ENCODE results near the gene RASSF4. TPM values are rescaled to one million over a fixed set of nuclear protein-coding genes. Genes with fewer than 3 reads are reported as not detected.

RASSF4 gene
- total and polyA plus RNA-seq, 3 experiments from 2014 or later, result 0.85 to 2.8 (median 2.8) TPM

GRCh38 chr10:44916429-44916828, 43.2 kb upstream of the RASSF4 start:
- Histone ChIP-seq H3K27me3 (ENCODE audit: insufficient read depth, low read length, poor library complexity, severe bottlenecking) (no peaks in the 10 kb centered on the region), H3K27ac (ENCODE audit: low read depth, low read length) (no peak overlapping the region), H3K4me3 (ENCODE audit: low read length) (no peak overlapping the region), H3K36me3 (ENCODE audit: insufficient read depth, low read length) (no peaks in the 10 kb centered on the region), H3K9me3 (ENCODE audit: low read length) (no peaks in the 10 kb centered on the region), H3K4me1 (ENCODE audit: insufficient read depth, low read length) (peaks cover 17% of the 10 kb centered on the region)
- H3K27ac Mint-ChIP-seq, result no peak overlapping the region
- H3K27me3 Mint-ChIP-seq, result peaks cover 8 to 12% of the 10 kb centered on the region in 2 donors
- H3K36me3 Mint-ChIP-seq, result no peaks in the 10 kb centered on the region
- H3K4me1 Mint-ChIP-seq, result peaks cover 11 to 16% (median 14%) of the 10 kb centered on the region in 3 donors
- POLR2A ChIA-PET, result no interaction called here
- H3K9me3 Mint-ChIP-seq, result no peaks in the 10 kb centered on the region
- DNase-seq, result no peak
- no peak overlapping the region for H3K4me3 Mint-ChIP-seq
- CTCF ChIA-PET, result no interaction called here

DNA sequence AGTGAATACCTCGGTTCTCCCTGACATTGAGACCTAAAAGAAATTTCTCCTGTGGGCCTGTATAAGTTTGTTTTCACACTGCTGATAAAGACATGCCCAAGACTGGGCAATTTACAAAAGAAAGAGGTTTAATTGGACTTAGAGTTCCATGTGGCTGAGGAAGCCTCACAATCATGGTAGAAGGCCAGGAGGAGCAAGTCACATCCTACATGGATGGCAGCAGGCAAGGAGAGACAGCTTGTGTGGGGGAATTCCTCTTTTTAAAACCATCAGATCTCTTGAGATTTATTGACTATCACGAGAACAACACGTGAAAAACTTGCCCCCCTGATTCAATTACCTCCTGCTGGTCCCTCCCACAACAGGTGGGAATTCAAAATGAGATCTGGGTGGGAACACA, 41.8 kb upstream of the RASSF4 start:
- POLR2A ChIA-PET, result no interaction called here
- H3K36me3 Mint-ChIP-seq, result no peaks in the 10 kb centered on the region
- CTCF ChIA-PET, result no interaction called here

GRCh38 chr10:44920252-44920651, 39.4 kb upstream of the RASSF4 start:
- no peaks in the 10 kb centered on the region for H3K9me3 Mint-ChIP-seq
- CTCF ChIA-PET, result interaction anchor here (2.4 kb wide), 1 partner anchor 12 kb away, joined by 7 read pairs; no protein-coding TSS in a partner anchor
- no peaks in the 10 kb centered on the region for H3K4me1 Mint-ChIP-seq
- no peak for DNase-seq
- H3K27me3 Mint-ChIP-seq, result peaks cover 8 to 12% of the 10 kb centered on the region in 2 donors
- Histone ChIP-seq H3K4me1 (ENCODE audit: insufficient read depth, low read length) (no peaks in the 10 kb centered on the region), H3K27me3 (ENCODE audit: insufficient read depth, low read length, poor library complexity, severe bottlenecking) (no peaks in the 10 kb centered on the region), H3K27ac (ENCODE audit: low read depth, low read length) (no peak overlapping the region), H3K9me3 (ENCODE audit: low read length) (no peaks in the 10 kb centered on the region), H3K4me3 (ENCODE audit: low read length) (no peak overlapping the region), H3K36me3 (ENCODE audit: insufficient read depth, low read length) (no peaks in the 10 kb centered on the region)
- no peaks in the 10 kb centered on the region for H3K36me3 Mint-ChIP-seq
- POLR2A ChIA-PET, result no interaction called here
- no peak overlapping the region for H3K27ac Mint-ChIP-seq
- no peak overlapping the region for H3K4me3 Mint-ChIP-seq

More for the DNA sequence above, 41.8 kb upstream of the RASSF4 start:
- H3K4me1 ChIP-seq (ENCODE audit: insufficient read depth, low read length), result peaks cover 15% of the 10 kb centered on the region
- no peak overlapping the region for H3K27ac ChIP-seq (ENCODE audit: low read depth, low read length)
- H3K4me1 Mint-ChIP-seq, result peaks cover 11 to 16% (median 13%) of the 10 kb centered on the region in 3 donors
- no peaks in the 10 kb centered on the region for H3K9me3 Mint-ChIP-seq
- no peak overlapping the region for H3K4me3 ChIP-seq (ENCODE audit: low read length)
- no peak overlapping the region for H3K27ac Mint-ChIP-seq
- no peaks in the 10 kb centered on the region for H3K9me3 ChIP-seq (ENCODE audit: low read length)
- H3K27me3 Mint-ChIP-seq, result peaks cover 8 to 12% of the 10 kb centered on the region in 2 donors
- no peaks in the 10 kb centered on the region for H3K27me3 ChIP-seq (ENCODE audit: insufficient read depth, low read length, poor library complexity, severe bottlenecking)
- DNase-seq, result no peak
- H3K36me3 ChIP-seq (ENCODE audit: insufficient read depth, low read length), result no peaks in the 10 kb centered on the region
- H3K4me3 Mint-ChIP-seq, result no peak overlapping the region

GRCh38 chr10:44921061-44921460, 38.5 kb upstream of the RASSF4 start:
- H3K36me3 ChIP-seq (ENCODE audit: insufficient read depth, low read length), result no peaks in the 10 kb centered on the region
- Mint-ChIP-seq H3K9me3 (no peaks in the 10 kb centered on the region), H3K4me3 (no peak overlapping the region), H3K4me1 (no peaks in the 10 kb centered on the region), H3K27ac (no peak overlapping the region), H3K27me3 (peaks cover 8 to 12% of the 10 kb centered on the region in 2 donors), H3K36me3 (no peaks in the 10 kb centered on the region)
- H3K4me1 ChIP-seq (ENCODE audit: insufficient read depth, low read length), result no peaks in the 10 kb centered on the region
- no peaks in the 10 kb centered on the region for H3K9me3 ChIP-seq (ENCODE audit: low read length)
- ChIA-PET CTCF (interaction anchor here (2.4 kb wide), 1 partner anchor 12 kb away, joined by 7 read pairs; no protein-coding TSS in a partner anchor), POLR2A (no interaction called here)
- no peaks in the 10 kb centered on the region for H3K27me3 ChIP-seq (ENCODE audit: insufficient read depth, low read length, poor library complexity, severe bottlenecking)
- no peak overlapping the region for H3K27ac ChIP-seq (ENCODE audit: low read depth, low read length)
- no peak overlapping the region for H3K4me3 ChIP-seq (ENCODE audit: low read length)
- no peak for DNase-seq

- CTCF ChIA-PET, result interaction anchor here (2.4 kb wide), 1 partner anchor 11 kb away, joined by 7 read pairs; no protein-coding TSS in a partner anchor
- no peaks in the 10 kb centered on the region for H3K9me3 Mint-ChIP-seq
- POLR2A ChIA-PET, result no interaction called here
- no peaks in the 10 kb centered on the region for H3K4me1 ChIP-seq (ENCODE audit: insufficient read depth, low read length)
- no peaks in the 10 kb centered on the region for H3K9me3 ChIP-seq (ENCODE audit: low read length)
- DNase-seq, result no peak
- no peaks in the 10 kb centered on the region for H3K36me3 ChIP-seq (ENCODE audit: insufficient read depth, low read length)
- no peak overlapping the region for H3K4me3 ChIP-seq (ENCODE audit: low read length)
- H3K4me3 Mint-ChIP-seq, result no peak overlapping the region
- peaks cover 6 to 10% of the 10 kb centered on the region in 2 donors for H3K27me3 Mint-ChIP-seq
- H3K27me3 ChIP-seq (ENCODE audit: insufficient read depth, low read length, poor library complexity, severe bottlenecking), result no peaks in the 10 kb centered on the region
- no peak overlapping the region for H3K27ac Mint-ChIP-seq
- H3K27ac ChIP-seq (ENCODE audit: low read depth, low read length), result no peak overlapping the region
- no peaks in the 10 kb centered on the region for H3K4me1 Mint-ChIP-seq
- no peaks in the 10 kb centered on the region for H3K36me3 Mint-ChIP-seq
These were observed 38.1 kb upstream of the RASSF4 start for GRCh38 chr10:44921506-44921905.

DNA sequence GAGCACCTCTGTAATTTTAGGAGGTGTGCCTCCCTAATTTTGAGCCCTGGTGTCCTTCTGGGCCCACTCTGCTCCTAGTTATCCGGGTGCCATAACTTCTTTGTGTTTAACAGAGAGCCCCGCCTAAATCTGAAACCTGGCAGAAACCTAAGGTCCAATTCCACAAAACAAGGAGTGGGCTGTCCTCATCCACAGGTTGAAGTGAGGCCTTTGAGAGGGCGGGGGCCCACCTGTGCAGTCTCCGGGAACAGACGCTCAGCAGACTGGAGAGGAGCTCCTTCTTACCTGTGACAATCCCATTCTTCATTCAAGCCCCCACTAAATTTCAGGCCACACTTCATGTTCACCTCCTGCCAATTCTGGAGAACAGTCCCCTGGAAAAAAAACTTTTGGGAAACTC, 37.6 kb upstream of the RASSF4 start:
- peaks cover 2 to 9% of the 10 kb centered on the region in 2 donors for H3K27me3 Mint-ChIP-seq
- ChIA-PET POLR2A (no interaction called here), CTCF (interaction anchor here (2.4 kb wide), 1 partner anchor 11 kb away, joined by 7 read pairs; no protein-coding TSS in a partner anchor)
- no peaks in the 10 kb centered on the region for H3K4me1 Mint-ChIP-seq
- no peaks in the 10 kb centered on the region for H3K36me3 Mint-ChIP-seq
- no peak for DNase-seq
- H3K27ac Mint-ChIP-seq, result no peak overlapping the region
- H3K9me3 Mint-ChIP-seq, result no peaks in the 10 kb centered on the region
- H3K4me1 ChIP-seq (ENCODE audit: insufficient read depth, low read length), result no peaks in the 10 kb centered on the region
- H3K36me3 ChIP-seq (ENCODE audit: insufficient read depth, low read length), result no peaks in the 10 kb centered on the region
- no peak overlapping the region for H3K4me3 Mint-ChIP-seq
- H3K9me3 ChIP-seq (ENCODE audit: low read length), result no peaks in the 10 kb centered on the region
- no peak overlapping the region for H3K27ac ChIP-seq (ENCODE audit: low read depth, low read length)
- H3K4me3 ChIP-seq (ENCODE audit: low read length), result no peak overlapping the region
- H3K27me3 ChIP-seq (ENCODE audit: insufficient read depth, low read length, poor library complexity, severe bottlenecking), result no peaks in the 10 kb centered on the region

- no peaks in the 10 kb centered on the region for H3K36me3 ChIP-seq (ENCODE audit: insufficient read depth, low read length)
- DNase-seq, result no peak
- H3K4me1 ChIP-seq (ENCODE audit: insufficient read depth, low read length), result no peaks in the 10 kb centered on the region
- Mint-ChIP-seq H3K27me3 (peaks cover 0 to 4% of the 10 kb centered on the region in 2 donors), H3K4me1 (no peaks in the 10 kb centered on the region), H3K27ac (no peak overlapping the region), H3K4me3 (no peak overlapping the region), H3K36me3 (no peaks in the 10 kb centered on the region), H3K9me3 (no peaks in the 10 kb centered on the region)
- H3K27ac ChIP-seq (ENCODE audit: low read depth, low read length), result no peak overlapping the region
- ChIA-PET CTCF (no interaction called here), POLR2A (no interaction called here)
- H3K4me3 ChIP-seq (ENCODE audit: low read length), result no peak overlapping the region
- H3K9me3 ChIP-seq (ENCODE audit: low read length), result no peaks in the 10 kb centered on the region
- no peaks in the 10 kb centered on the region for H3K27me3 ChIP-seq (ENCODE audit: insufficient read depth, low read length, poor library complexity, severe bottlenecking)
These were observed 36.6 kb upstream of the RASSF4 start for GRCh38 chr10:44922796-44923545.

DNA sequence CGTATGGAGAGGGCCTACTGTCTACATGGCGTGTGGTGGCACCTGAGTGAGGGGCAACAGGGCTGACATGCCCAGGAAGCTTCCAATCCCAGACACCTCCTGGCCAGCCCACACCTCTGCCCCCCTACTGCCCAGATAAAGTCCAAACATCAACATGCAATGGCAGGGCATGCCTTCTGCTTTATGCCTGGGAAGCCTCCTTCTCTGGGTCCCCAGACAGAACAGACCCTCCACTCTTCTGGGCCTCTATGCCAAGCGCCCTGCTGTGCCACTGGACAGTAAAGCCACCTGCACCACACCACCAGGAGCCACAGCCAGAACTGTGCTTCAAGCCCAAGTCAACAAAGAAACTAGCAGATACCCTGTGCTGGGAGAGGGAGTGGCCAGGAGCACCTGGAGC, 36.0 kb upstream of the RASSF4 start:
- Mint-ChIP-seq H3K9me3 (no peaks in the 10 kb centered on the region), H3K36me3 (no peaks in the 10 kb centered on the region), H3K27ac (no peak overlapping the region), H3K27me3 (peaks cover 0 to 4% of the 10 kb centered on the region in 2 donors), H3K4me3 (no peak overlapping the region), H3K4me1 (no peaks in the 10 kb centered on the region)
- Histone ChIP-seq H3K4me1 (ENCODE audit: insufficient read depth, low read length) (no peaks in the 10 kb centered on the region), H3K27ac (ENCODE audit: low read depth, low read length) (no peak overlapping the region), H3K9me3 (ENCODE audit: low read length) (no peaks in the 10 kb centered on the region), H3K4me3 (ENCODE audit: low read length) (no peak overlapping the region), H3K27me3 (ENCODE audit: insufficient read depth, low read length, poor library complexity, severe bottlenecking) (no peaks in the 10 kb centered on the region), H3K36me3 (ENCODE audit: insufficient read depth, low read length) (no peaks in the 10 kb centered on the region)
- CTCF ChIA-PET, result no interaction called here
- POLR2A ChIA-PET, result no interaction called here
- DNase-seq, result no peak

Data from CD8-positive, alpha-beta memory T cell (primary cell).